H1 (cell line): Measurements from ENCODE around the gene MYO5B. TPM values are rescaled to one million over a fixed set of nuclear protein-coding genes. Genes with fewer than 3 reads are reported as not detected.
A peak's percentile ranks its signal among the peaks of the same experiment; 100 is the strongest.

Experiments
- EZH2 ChIP-seq: fragments of 200-600 bp; sonication (generic); IDR thresholded peaks from 2 replicates; pipeline ENCODE4 v1.7.1; 2012; ENCODE audit warnings: low read depth, mild to moderate bottlenecking, moderate library complexity, low read length, inconsistent platforms; ENCODE audit not compliant: severe bottlenecking
- HDAC2 ChIP-seq, 2 experiments: fragments of 300-600 bp in 1 of 2; sonication (generic) in 1 of 2; IDR thresholded peaks; 2 replicates each; pipeline ENCODE4 v1.6.1; 2011 to 2012; ENCODE audit warnings: low read depth in 2 of 2, low read length in 2 of 2, mild to moderate bottlenecking in 2 of 2, moderate library complexity in 2 of 2, borderline replicate concordance in 1 of 2, inconsistent platforms in 1 of 2
- JUND ChIP-seq: IDR thresholded peaks from 2 replicates; pipeline ENCODE4 v1.6.1; 2011; ENCODE audit warnings: mild to moderate bottlenecking, improper control_type of control experiment, low read length
- RAD21 ChIP-seq, 2 experiments: IDR thresholded peaks in 1 of 2; conservative IDR thresholded peaks in 1 of 2; 2 replicates each; pipeline ENCODE4 v1.6.1; 2011; ENCODE audit warnings: low read depth in 2 of 2, low read length in 2 of 2, improper control_type of control experiment in 1 of 2, inconsistent platforms in 1 of 2, mild to moderate bottlenecking in 1 of 2, moderate library complexity in 1 of 2
- polyA plus RNA-seq, 7 experiments: library from polyadenylated mRNA; depleted of rRNA in 3 of 7; stranded (reverse) in 5 of 7; unstranded in 2 of 7; fragments of >200 nt in 5 of 7; fragments of 200-250 nt in 2 of 7; gene quantifications; 1 replicate in 5 of 7; 2 replicates in 1 of 7; 4 replicates in 1 of 7; pipeline versions ENCODE4 v1.2.1 to v1.2.3, GENCODE V29; 2011 to 2013; ENCODE audit warnings: missing spikeins in 2 of 7, mixed read lengths in 2 of 7
- total RNA-seq: library from RNA; stranded (reverse); fragmentation: NEBNext Ultra II Directional; extraction: Animal tissue kit (Norgen Biotek cat#: 25700); gene quantifications from 2 replicates; pipeline ENCODE4 v1.2.1, GENCODE V29; 2021

Gene MYO5B
- total and polyA plus RNA-seq, 2 of the 8 experiments (the other 6 are each of a cell fraction or from before 2014, with no cell fraction given): 6.4 to 7.7 TPM

- TF ChIP-seq HDAC2 (IDR thresholded peaks at IDR 0.05; ENCODE audit: borderline replicate concordance in 1 of 2, low read depth in 2 of 2, low read length in 2 of 2) (peak; percentile 17 to 34; a peak in 1 of 4 replicates), RAD21 (IDR thresholded peaks at IDR 0.05 in 1 of 2, conservative IDR thresholded peaks at IDR 0.05 in 1 of 2; ENCODE audit: low read depth in 2 of 2, low read length in 2 of 2) (peak; percentile 88 to 90), JUND (0 out of 2 replicates have a peak, but pooled peaks have one; percentile 23), EZH2 (no peak)
- TF ChIP-seq, all 59 proteins: peak for 7
Measured at GRCh38 chr18:50203801-50204604, 9.1 kb upstream of the MYO5B start (continued).
